Lung (tissue), 12 donors: ENCODE data around the gene PHLPP1. TPM values are rescaled to one million over a fixed set of nuclear protein-coding genes. Genes with fewer than 3 reads are reported as not detected.

Experiments
- ATAC-seq: fragments of 200-7000 bp; cut with Tn5 transposase; one replicate; pipeline ENCODE4 v1.9.1; 2020; ENCODE audit warnings: moderate number of reproducible peaks; ENCODE audit not compliant: insufficient read depth, low FRiP score
- DNase-seq, 3 donors: peaks; one replicate each; pipeline ENCODE4 v3.0.0-alpha.2; 2013 to 2017
- H3K27ac ChIP-seq, 2 donors: one replicate each; pipeline ENCODE4 v1.5.1; 2013; ENCODE audit warnings: mild to moderate bottlenecking in 2 of 2, moderate library complexity in 2 of 2, control low read depth in 1 of 2, inconsistent platforms in 1 of 2, low read depth in 1 of 2, low read length in 1 of 2
- H3K27me3 ChIP-seq, 3 donors: one replicate each; pipeline ENCODE4 v1.5.1; 2013; ENCODE audit warnings: low read length in 2 of 3; ENCODE audit not compliant: control insufficient read depth in 3 of 3, insufficient read depth in 3 of 3
- H3K36me3 ChIP-seq, 4 donors: one replicate each; pipeline ENCODE4 v1.5.1; 2013; ENCODE audit warnings: low read length in 4 of 4, mild to moderate bottlenecking in 1 of 4, moderate library complexity in 1 of 4; ENCODE audit not compliant: control insufficient read depth in 4 of 4, insufficient read depth in 4 of 4
- H3K4me1 ChIP-seq, 5 donors: one replicate each; pipeline ENCODE4 v1.5.1; 2013; ENCODE audit warnings: low read length in 5 of 5, mild to moderate bottlenecking in 2 of 5, moderate library complexity in 1 of 5; ENCODE audit not compliant: control insufficient read depth in 5 of 5, insufficient read depth in 5 of 5
- H3K4me3 ChIP-seq: one replicate; pipeline ENCODE4 v1.5.1; 2013; ENCODE audit warnings: mild to moderate bottlenecking, control low read depth, moderate library complexity
- H3K9ac ChIP-seq, 2 donors: one replicate each; pipeline ENCODE4 v1.5.1; 2013; ENCODE audit warnings: low read length in 2 of 2, control low read depth in 1 of 2; ENCODE audit not compliant: insufficient read depth in 1 of 2
- H3K9me3 ChIP-seq, 4 donors: one replicate each; pipeline ENCODE4 v1.5.1; 2013; ENCODE audit warnings: low read length in 3 of 4, mild to moderate bottlenecking in 1 of 4, moderate library complexity in 1 of 4; ENCODE audit not compliant: control insufficient read depth in 4 of 4, insufficient read depth in 3 of 4
- WGBS, 2 donors: extraction: QIAGEN DNeasy Blood & Tissue Kit; methylation state at CpG; one replicate each; pipeline ENCODE4 v1.1.7; 2013; 5-methylcytosine and 5-hydroxymethylcytosine counted together
- polyA plus RNA-seq, 2 donors: library from polyadenylated mRNA; stranded (reverse); fragments of 200-250 nt; gene quantifications; one replicate each; pipeline ENCODE4 v1.2.1, GENCODE V29; 2013
- total RNA-seq, 2 donors: library from RNA; depleted of rRNA in 1 of 2; stranded (reverse); fragments of >200 nt in 1 of 2; gene quantifications; one replicate each; pipeline ENCODE4 v1.2.1, GENCODE V29; 2014 to 2021
- TF ChIP-seq, protein P1 (sequence below): IDR thresholded peaks from 2 replicates; pipeline ENCODE4 v1.5.1; 2012; ENCODE audit warnings: mild to moderate bottlenecking; ENCODE audit errors: control extremely low read depth, extremely low read depth
- donor health status: control.
- donor health status: control.
- donor health status: Bipolar disorder and iron deficiency.
- donor health status: healthy.
- donor health status: DM: yes; HTN: yes; CAD: no.

The PHLPP1 gene
- total and polyA plus RNA-seq, 4 donors, result 2.3 to 29.2 (median 7.9) TPM

DNA sequence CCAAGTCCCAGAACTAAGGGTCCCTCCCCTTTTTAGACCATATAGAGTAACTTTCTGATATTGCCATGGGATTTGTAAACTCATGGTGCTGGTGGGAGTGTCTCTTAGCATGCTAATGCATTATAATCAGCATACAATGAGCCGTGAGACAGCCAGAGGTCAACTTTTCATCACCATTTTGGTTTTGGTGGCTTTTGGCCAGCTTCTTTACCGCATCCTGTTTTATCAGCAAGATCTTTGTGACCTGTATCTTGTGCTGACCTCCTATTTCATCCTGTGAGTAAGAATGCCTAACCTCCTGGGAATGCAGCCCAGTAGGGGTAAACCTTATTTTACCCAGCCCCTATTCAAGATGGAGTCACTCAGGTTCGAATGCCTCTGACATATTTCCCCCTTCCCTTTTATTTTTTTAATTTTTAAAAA, 148.2 kb downstream of the PHLPP1 start:
- H3K27me3 ChIP-seq, result no peaks in the 10 kb centered on the region
- H3K36me3 ChIP-seq, result no peaks in the 10 kb centered on the region
- TF ChIP-seq, protein P1, sequence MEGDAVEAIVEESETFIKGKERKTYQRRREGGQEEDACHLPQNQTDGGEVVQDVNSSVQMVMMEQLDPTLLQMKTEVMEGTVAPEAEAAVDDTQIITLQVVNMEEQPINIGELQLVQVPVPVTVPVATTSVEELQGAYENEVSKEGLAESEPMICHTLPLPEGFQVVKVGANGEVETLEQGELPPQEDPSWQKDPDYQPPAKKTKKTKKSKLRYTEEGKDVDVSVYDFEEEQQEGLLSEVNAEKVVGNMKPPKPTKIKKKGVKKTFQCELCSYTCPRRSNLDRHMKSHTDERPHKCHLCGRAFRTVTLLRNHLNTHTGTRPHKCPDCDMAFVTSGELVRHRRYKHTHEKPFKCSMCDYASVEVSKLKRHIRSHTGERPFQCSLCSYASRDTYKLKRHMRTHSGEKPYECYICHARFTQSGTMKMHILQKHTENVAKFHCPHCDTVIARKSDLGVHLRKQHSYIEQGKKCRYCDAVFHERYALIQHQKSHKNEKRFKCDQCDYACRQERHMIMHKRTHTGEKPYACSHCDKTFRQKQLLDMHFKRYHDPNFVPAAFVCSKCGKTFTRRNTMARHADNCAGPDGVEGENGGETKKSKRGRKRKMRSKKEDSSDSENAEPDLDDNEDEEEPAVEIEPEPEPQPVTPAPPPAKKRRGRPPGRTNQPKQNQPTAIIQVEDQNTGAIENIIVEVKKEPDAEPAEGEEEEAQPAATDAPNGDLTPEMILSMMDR, result no peak
- no peak overlapping the region for H3K4me3 ChIP-seq
- WGBS, 2 donors, result 60 to 78% methylated on average over 3 of the region's 3 CpGs
- H3K9ac ChIP-seq, result no peak overlapping the region
- H3K4me1 ChIP-seq, result peaks cover 0 to 3% (median 0%) of the 10 kb centered on the region in 5 donors
- DNase-seq, result no peak
- H3K27ac ChIP-seq, result no peak overlapping the region
- H3K9me3 ChIP-seq, result no peaks in the 10 kb centered on the region
- ATAC-seq, result no peak

DNA sequence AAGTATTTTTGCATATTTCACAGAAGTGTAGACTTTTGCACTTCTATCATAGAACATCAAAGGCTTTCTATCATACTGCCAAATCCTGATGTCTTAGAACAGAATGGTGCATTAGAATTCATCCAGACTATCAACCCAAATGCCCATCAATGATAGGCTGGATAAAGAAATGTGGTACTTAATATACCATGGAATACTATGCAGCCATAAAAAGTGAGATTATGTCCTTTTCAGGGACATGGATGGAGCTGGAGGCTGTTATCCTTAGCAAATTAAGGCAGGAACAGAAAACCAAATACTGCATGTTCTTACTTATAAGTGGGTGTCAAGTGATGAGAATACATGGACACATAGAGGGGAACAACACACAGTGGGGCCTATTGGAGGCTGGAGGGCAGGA, 150.2 kb downstream of the PHLPP1 start:
- no peak overlapping the region for H3K9ac ChIP-seq
- DNase-seq (no peak), ATAC-seq (no peak)
- H3K4me3 ChIP-seq, result no peak overlapping the region
- TF ChIP-seq, protein P1, result no peak
- H3K27me3 ChIP-seq, result no peaks in the 10 kb centered on the region
- no peaks in the 10 kb centered on the region for H3K4me1 ChIP-seq
- H3K27ac ChIP-seq, result no peak overlapping the region
- H3K9me3 ChIP-seq, result no peaks in the 10 kb centered on the region
- H3K36me3 ChIP-seq, result no peaks in the 10 kb centered on the region

DNA sequence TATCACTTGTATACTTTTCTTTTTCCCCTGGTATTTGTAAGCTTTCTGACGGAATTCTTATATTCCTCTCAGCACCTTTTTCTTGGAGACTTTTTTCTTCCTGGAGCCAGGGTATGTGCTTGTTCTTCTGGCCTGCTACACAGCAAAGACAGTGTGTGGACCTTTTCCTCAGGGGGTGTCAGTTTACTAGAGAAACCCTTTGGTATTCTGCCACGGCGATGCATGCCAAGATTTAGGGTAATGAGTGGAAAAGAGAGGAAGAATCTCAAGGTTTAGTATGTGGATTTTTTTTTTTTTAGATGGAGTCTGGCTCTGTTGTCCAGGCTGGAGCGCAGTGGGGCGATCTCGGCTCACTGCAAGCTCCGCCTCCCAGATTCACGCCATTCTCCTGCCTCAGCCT, 152.2 kb downstream of the PHLPP1 start:
- ATAC-seq, result no peak
- Histone ChIP-seq H3K9ac (no peak overlapping the region), H3K27me3 (no peaks in the 10 kb centered on the region), H3K4me3 (no peak overlapping the region), H3K36me3 (no peaks in the 10 kb centered on the region), H3K9me3 (no peaks in the 10 kb centered on the region), H3K27ac (no peak overlapping the region), H3K4me1 (no peaks in the 10 kb centered on the region)
- no peak for DNase-seq
- WGBS, 2 donors, result 93 to 95% methylated on average over 8 of the region's 8 CpGs
- TF ChIP-seq, protein P1, result no peak

DNA sequence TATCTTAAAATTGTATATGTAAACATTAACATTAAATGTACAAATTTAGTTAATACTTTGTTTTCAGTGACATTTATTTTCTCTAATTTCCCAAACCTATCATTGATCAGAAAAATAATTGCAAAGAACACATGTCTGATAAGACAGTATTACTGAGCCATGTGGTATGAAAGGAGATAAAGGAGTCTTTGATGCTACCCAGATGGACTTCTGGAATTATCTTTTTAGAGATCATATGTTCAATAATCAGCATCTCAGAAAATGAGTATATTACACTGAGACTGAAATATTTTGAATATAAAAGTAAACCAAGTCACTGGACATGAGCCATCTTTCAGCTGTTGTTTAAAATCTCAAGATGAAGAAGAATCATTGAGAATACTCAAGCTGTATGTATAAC, 153.3 kb downstream of the PHLPP1 start:
- Histone ChIP-seq H3K4me1 (no peaks in the 10 kb centered on the region), H3K27ac (no peak overlapping the region), H3K9ac (no peak overlapping the region), H3K4me3 (no peak overlapping the region), H3K27me3 (no peaks in the 10 kb centered on the region), H3K9me3 (no peaks in the 10 kb centered on the region), H3K36me3 (no peaks in the 10 kb centered on the region)
- no peak for DNase-seq
- TF ChIP-seq, protein P1, result no peak
- ATAC-seq, result no peak
